Measurements from ENCODE around the gene ZNF789. TPM values are rescaled to one million over a fixed set of nuclear protein-coding genes. Genes with fewer than 3 reads are reported as not detected.
A peak's percentile ranks its signal among the peaks of the same experiment; 100 is the strongest.

Gene ZNF789
- total and polyA plus RNA-seq, 10 of the 15 experiments (the other 5 are each of a cell fraction or from before 2014, with no cell fraction given) = 5.6 to 44.6 (median 21.3) TPM

GRCh38 chr7:99499721-99500636, 27.3 kb downstream of the ZNF789 start, which contains the start of gene ZNF394 (continued):
- no peak for TF ChIP-seq BCLAF1 (IDR thresholded peaks at IDR 0.05)
- peak; percentile 98 for TF ChIP-seq GABPA (IDR thresholded peaks at IDR 0.05; ENCODE audit: low read depth)
- TF ChIP-seq EP300 (IDR thresholded peaks at IDR 0.05; ENCODE audit: borderline replicate concordance in 1 of 2, control insufficient read depth in 1 of 2, low read depth in 2 of 2, low read length in 2 of 2) = peak in 1 of 2 experiments; percentile 51; a peak in 1 of 4 replicates
- peak; percentile 91 for TF ChIP-seq LARP7 (IDR thresholded peaks at IDR 0.05)
- peak; percentile 97 for TF ChIP-seq CREB1 (IDR thresholded peaks at IDR 0.05; ENCODE audit: low read depth)
- peak; percentile 72 for TF ChIP-seq CHD2 (IDR thresholded peaks at IDR 0.05; ENCODE audit: borderline replicate concordance, low read depth, low read length)
- TF ChIP-seq EGR1 (IDR thresholded peaks at IDR 0.05; ENCODE audit: borderline replicate concordance in 1 of 2, low read depth in 2 of 2, low read length in 2 of 2) = peak in 1 of 2 experiments; percentile 64; a peak in 1 of 3 replicates
- TF ChIP-seq SUZ12 (IDR thresholded peaks at IDR 0.05; ENCODE audit: unreplicated experiment) = no peak
- TF ChIP-seq E2F8 (IDR thresholded peaks at IDR 0.05; ENCODE audit: low read depth, partially characterized antibody) = peak; percentile 91
- TF ChIP-seq SMAD1 (IDR thresholded peaks at IDR 0.05; ENCODE audit: low read depth, partially characterized antibody) = peak; percentile 41
- TF ChIP-seq FOS (IDR thresholded peaks at IDR 0.05; ENCODE audit: borderline replicate concordance, extremely low read depth, insufficient read length) = no peak
- TF ChIP-seq NR2C1 (IDR thresholded peaks at IDR 0.05) = peak; percentile 77
- TF ChIP-seq MXI1 (IDR thresholded peaks at IDR 0.05; ENCODE audit: low read depth, low read length) = no peak; the same call in 1 of the 2 replicates
- TF ChIP-seq FOXM1 (IDR thresholded peaks at IDR 0.05; ENCODE audit: low read depth, low read length) = 0 out of 2 replicates have a peak, but pooled peaks have one; percentile 41
- peak; percentile 13; the same call in 1 of the 2 replicates for TF ChIP-seq BACH1 (IDR thresholded peaks at IDR 0.05; ENCODE audit: borderline replicate concordance)
- 0 out of 2 replicates have a peak, but pooled peaks have one; percentile 9 for TF ChIP-seq ZNF207 (IDR thresholded peaks at IDR 0.05; ENCODE audit: borderline replicate concordance)
- peak; percentile 38; the same call in 1 of the 2 replicates for TF ChIP-seq PKNOX1 (IDR thresholded peaks at IDR 0.05)
- TF ChIP-seq POU2F2 (IDR thresholded peaks at IDR 0.05; ENCODE audit: borderline replicate concordance, low read depth, low read length) = peak; percentile 75
- no peak for TF ChIP-seq JUNB (IDR thresholded peaks at IDR 0.05)
- TF ChIP-seq PML (IDR thresholded peaks at IDR 0.05; ENCODE audit: low read length) = peak; percentile 85
- peak; percentile 76 for TF ChIP-seq RUNX3 (IDR thresholded peaks at IDR 0.05; ENCODE audit: low read length)
- TF ChIP-seq SIX5 (IDR thresholded peaks at IDR 0.05; ENCODE audit: low read depth, low read length, severe bottlenecking) = peak; percentile 52
- TF ChIP-seq NR2F1 (conservative IDR thresholded peaks at IDR 0.05) = peak; percentile 35; the same call in 1 of the 2 replicates
